H9 (cell line): Measurements from ENCODE around the gene SNTG2. TPM values are rescaled to one million over a fixed set of nuclear protein-coding genes. Genes with fewer than 3 reads are reported as not detected.

Source experiments
- DNase-seq: peaks from one replicate; pipeline ENCODE4 v3.0.0-alpha.2; 2017
- H2AFZ ChIP-seq: one replicate; pipeline ENCODE4 v1.6.1; 2013; ENCODE audit warnings: mild to moderate bottlenecking, low read length, control low read depth, moderate library complexity
- H2AK5ac ChIP-seq: 2 replicates; pipeline ENCODE4 v1.6.1; 2013; ENCODE audit warnings: low read length, control low read depth, mixed read lengths; ENCODE audit not compliant: insufficient read length
- H2BK120ac ChIP-seq: one replicate; pipeline ENCODE4 v1.6.1; 2013; ENCODE audit warnings: low read depth, mild to moderate bottlenecking, low read length, control low read depth, inconsistent platforms; ENCODE audit not compliant: poor library complexity, severe bottlenecking
- H2BK12ac ChIP-seq: 2 replicates; pipeline ENCODE4 v1.6.1; 2013; ENCODE audit warnings: low read length, control low read depth, mixed read lengths, low read depth; ENCODE audit not compliant: insufficient read length
- H2BK15ac ChIP-seq: 2 replicates; pipeline ENCODE4 v1.6.1; 2013; ENCODE audit warnings: low read depth, low read length, control low read depth
- H2BK20ac ChIP-seq: one replicate; pipeline ENCODE4 v1.6.1; 2013; ENCODE audit warnings: low read depth, mild to moderate bottlenecking, low read length, control low read depth, inconsistent platforms; ENCODE audit not compliant: poor library complexity, severe bottlenecking
- H2BK5ac ChIP-seq: 2 replicates; pipeline ENCODE4 v1.6.1; 2013; ENCODE audit warnings: low read length, control low read depth, mixed read lengths; ENCODE audit not compliant: insufficient read length
- H3K14ac ChIP-seq: 2 replicates; pipeline ENCODE4 v1.6.1; 2013; ENCODE audit warnings: low read length, control low read depth; ENCODE audit not compliant: insufficient read depth
- H3K18ac ChIP-seq: 2 replicates; pipeline ENCODE4 v1.6.1; 2013; ENCODE audit warnings: low read depth, mild to moderate bottlenecking, mixed read lengths, low read length, control low read depth; ENCODE audit not compliant: insufficient read length
- H3K23ac ChIP-seq: 2 replicates; pipeline ENCODE4 v1.6.1; 2013; ENCODE audit warnings: low read length, control low read depth, mixed read lengths, low read depth; ENCODE audit not compliant: insufficient read length
- H3K23me2 ChIP-seq: 2 replicates; pipeline ENCODE4 v1.6.1; 2013; ENCODE audit warnings: low read depth, mild to moderate bottlenecking, mixed read lengths, low read length, control low read depth; ENCODE audit not compliant: insufficient read length, poor library complexity, severe bottlenecking
- H3K27ac ChIP-seq: 2 replicates; pipeline ENCODE4 v1.5.1; 2013; ENCODE audit warnings: low read length, control low read depth, mixed read lengths, low read depth; ENCODE audit not compliant: insufficient read length
- H3K27me3 ChIP-seq: 2 replicates; pipeline ENCODE4 v1.6.1; 2013; ENCODE audit warnings: low read length, control low read depth, inconsistent platforms; ENCODE audit not compliant: insufficient read depth
- H3K4ac ChIP-seq: 2 replicates; pipeline ENCODE4 v1.6.1; 2013; ENCODE audit warnings: low read depth, mild to moderate bottlenecking, control low read depth, inconsistent platforms, low read length, moderate library complexity
- H3K4me1 ChIP-seq: 2 replicates; pipeline ENCODE4 v1.6.1; 2013; ENCODE audit warnings: low read length, control low read depth, inconsistent platforms; ENCODE audit not compliant: insufficient read depth
- H3K4me2 ChIP-seq: 2 replicates; pipeline ENCODE4 v1.6.1; 2013; ENCODE audit warnings: low read length, control low read depth, mixed read lengths; ENCODE audit not compliant: insufficient read length, insufficient read depth
- H3K56ac ChIP-seq: 2 replicates; pipeline ENCODE4 v1.6.1; 2013; ENCODE audit warnings: low read depth, mild to moderate bottlenecking, mixed read lengths, low read length, control low read depth; ENCODE audit not compliant: insufficient read length
- H3K79me1 ChIP-seq: 2 replicates; pipeline ENCODE4 v1.6.1; 2013; ENCODE audit warnings: low read depth, mild to moderate bottlenecking, moderate library complexity, low read length, control low read depth, inconsistent platforms; ENCODE audit not compliant: insufficient read depth, poor library complexity, severe bottlenecking
- H3K79me2 ChIP-seq: 2 replicates; pipeline ENCODE4 v1.6.1; 2013; ENCODE audit warnings: low read length, control low read depth, inconsistent platforms; ENCODE audit not compliant: insufficient read depth
- H3K9ac ChIP-seq: 2 replicates; pipeline ENCODE4 v1.6.1; 2013; ENCODE audit warnings: low read length, control low read depth, mixed read lengths; ENCODE audit not compliant: insufficient read length; ENCODE audit errors: extremely low read depth
- H3K9me3 ChIP-seq: one replicate; pipeline ENCODE4 v1.6.1; 2013; ENCODE audit warnings: low read depth, low read length, inconsistent platforms; ENCODE audit not compliant: control insufficient read depth
- H3T11ph ChIP-seq: one replicate; pipeline ENCODE4 v1.6.1; 2013; ENCODE audit warnings: mild to moderate bottlenecking, low read length, control low read depth, inconsistent platforms
- H4K20me1 ChIP-seq: one replicate; pipeline ENCODE4 v1.6.1; 2013; ENCODE audit not compliant: control insufficient read depth, insufficient read length, insufficient read depth
- H4K5ac ChIP-seq: 2 replicates; pipeline ENCODE4 v1.6.1; 2013; ENCODE audit warnings: low read depth, mild to moderate bottlenecking, mixed read lengths, low read length, control low read depth; ENCODE audit not compliant: insufficient read length
- H4K8ac ChIP-seq: replicated peaks from 2 replicates; pipeline ENCODE4 v1.6.1; 2013; ENCODE audit warnings: low read length, control low read depth, mixed read lengths, low read depth; ENCODE audit not compliant: insufficient read length
- H4K91ac ChIP-seq: 2 replicates; pipeline ENCODE4 v1.6.1; 2013; ENCODE audit warnings: low read depth, mild to moderate bottlenecking, moderate library complexity, mixed read lengths, low read length, control low read depth; ENCODE audit not compliant: insufficient read length
- H3K27ac Mint-ChIP-seq, 3 experiments: 2 replicates in 2 of 3; 3 replicates in 1 of 3; pipeline ENCODE4 v1.8.0; 2020 to 2021; ENCODE audit warnings: mixed read lengths in 3 of 3, mild to moderate bottlenecking in 1 of 3, moderate library complexity in 1 of 3
- H3K27me3 Mint-ChIP-seq: 2 replicates; pipeline ENCODE4 v1.8.0; 2021; ENCODE audit warnings: low read depth, mild to moderate bottlenecking, moderate library complexity, mixed read lengths
- H3K36me3 Mint-ChIP-seq, 3 experiments: 2 replicates in 2 of 3; 3 replicates in 1 of 3; pipeline ENCODE4 v1.8.0; 2020 to 2021; ENCODE audit warnings: low read depth in 3 of 3, mixed read lengths in 3 of 3; ENCODE audit not compliant: insufficient read depth in 1 of 3
- H3K4me1 Mint-ChIP-seq, 2 experiments: 2 replicates each; pipeline ENCODE4 v1.8.0; 2020; ENCODE audit warnings: mixed read lengths in 2 of 2
- H3K4me3 Mint-ChIP-seq, 2 experiments: 2 replicates in 1 of 2; 3 replicates in 1 of 2; pipeline ENCODE4 v1.8.0; 2020 to 2021; ENCODE audit warnings: mild to moderate bottlenecking in 2 of 2, mixed read lengths in 2 of 2, moderate library complexity in 1 of 2
- H3K9me3 Mint-ChIP-seq, 2 experiments: 2 replicates in 1 of 2; 3 replicates in 1 of 2; pipeline ENCODE4 v1.8.0; 2020; ENCODE audit warnings: mild to moderate bottlenecking in 2 of 2, mixed read lengths in 2 of 2, moderate library complexity in 1 of 2
- CTCF ChIP-seq: fragments of 200-600 bp; sonication (generic); conservative IDR thresholded peaks from 3 replicates; pipeline ENCODE4 v1.8.0; 2021; ENCODE audit warnings: antibody characterized with exemption, mild to moderate bottlenecking
- WGBS: extraction: QIAGEN DNeasy Blood & Tissue Kit; methylation state at CpG from one replicate; pipeline ENCODE4 v1.1.7; 2013; ENCODE audit warnings: missing lambda C conversion rate, low lambda C conversion rate, mixed read lengths; ENCODE audit not compliant: insufficient read length; ENCODE audit errors: extremely low coverage; 5-methylcytosine and 5-hydroxymethylcytosine counted together
- total RNA-seq: library from RNA; stranded (reverse); gene quantifications from 2 replicates; pipeline ENCODE4 v1.2.1, GENCODE V29; 2021

Gene SNTG2
- total RNA-seq, 1 experiment from 2014 or later, result 13.2 TPM

GRCh38 chr2:1060987-1061386, 110.3 kb downstream of the SNTG2 start:
- H3K27me3 ChIP-seq, result no peaks in the 10 kb centered on the region
- H3K4me1 ChIP-seq, result no peaks in the 10 kb centered on the region
- H4K91ac ChIP-seq, result no peak overlapping the region
- no peak overlapping the region for H2AFZ ChIP-seq
- DNase-seq, result no peak
- no peak overlapping the region for H3K18ac ChIP-seq
- no peak overlapping the region for H3K23ac ChIP-seq
- peaks cover 0 to 7% of the 10 kb centered on the region in 2 experiments; a peak in 2 of 4 replicates for H3K4me1 Mint-ChIP-seq
- no peak overlapping the region for H3K56ac ChIP-seq
- H2AK5ac ChIP-seq, result no peak overlapping the region
- H3K4ac ChIP-seq, result no peak overlapping the region
- no peak overlapping the region for H3K14ac ChIP-seq
- no peaks in the 10 kb centered on the region for H3K79me1 ChIP-seq
- WGBS, result no CpG with 5 or more reads among the region's 5 CpGs
- H2BK120ac ChIP-seq, result no peak overlapping the region
- H3K9ac ChIP-seq, result no peak overlapping the region
- H4K5ac ChIP-seq, result no peak overlapping the region
- H4K8ac ChIP-seq, result no peak overlapping the region
- H3K79me2 ChIP-seq, result no peaks in the 10 kb centered on the region
- H3K23me2 ChIP-seq, result no peaks in the 10 kb centered on the region
- H2BK20ac ChIP-seq, result no peak overlapping the region
- H3K27ac ChIP-seq, result no peak overlapping the region
- TF ChIP-seq CTCF, result no peak
- H3K4me3 Mint-ChIP-seq, result no peak overlapping the region
- H2BK12ac ChIP-seq, result no peak overlapping the region
- no peak overlapping the region for H3K4me2 ChIP-seq
- no peak overlapping the region for H3K27ac Mint-ChIP-seq
- H2BK15ac ChIP-seq, result no peak overlapping the region
- H3T11ph ChIP-seq, result no peak overlapping the region
- no peaks in the 10 kb centered on the region for H4K20me1 ChIP-seq
- no peak overlapping the region for H2BK5ac ChIP-seq
- no peaks in the 10 kb centered on the region for H3K9me3 Mint-ChIP-seq
- H3K9me3 ChIP-seq, result no peaks in the 10 kb centered on the region
- peaks cover 11% of the 10 kb centered on the region for H3K27me3 Mint-ChIP-seq
- H3K36me3 Mint-ChIP-seq, result peaks cover 0 to 7% (median 3%) of the 10 kb centered on the region in 3 experiments; a peak in 3 of 7 replicates
